ENCODE measurements around the gene TOR2A. TPM values are rescaled to one million over a fixed set of nuclear protein-coding genes. Genes with fewer than 3 reads are reported as not detected.

Gene TOR2A
- polyA plus RNA-seq, 1 donor (not counting 4 experiments of a cell fraction or from before 2014, with no cell fraction given), result 2.3 TPM

GRCh38 chr9:127762111-127762676 is 27.1 kb upstream of the TOR2A start:
- Histone ChIP-seq H3K9ac (ENCODE audit: control insufficient read depth, extremely low read depth, insufficient read depth, low read length) (no peak overlapping the region), H3K4me2 (ENCODE audit: control insufficient read depth, extremely low read depth, insufficient read depth, low read depth, low read length) (no peak overlapping the region), H3K9me3 (ENCODE audit: control insufficient read depth, low read depth, low read length) (no peaks in the 10 kb centered on the region), H3K79me2 (ENCODE audit: control insufficient read depth, insufficient read depth, low read length) (no peaks in the 10 kb centered on the region), H2AFZ (ENCODE audit: control insufficient read depth, low read length) (no peak overlapping the region), H3K27ac (ENCODE audit: control insufficient read depth, insufficient read depth, low read length) (no peak overlapping the region), H3K4me3 (ENCODE audit: control insufficient read depth in 2 of 3, extremely low read depth in 1 of 3, insufficient read depth in 2 of 3, low read depth in 1 of 3, low read length in 3 of 3) (no peak overlapping the region), H3K4me1 (ENCODE audit: control insufficient read depth, extremely low read depth, insufficient read depth, low read length) (no peaks in the 10 kb centered on the region), H3K9me1 (ENCODE audit: control insufficient read depth, extremely low read depth, insufficient read depth, low read length) (no peaks in the 10 kb centered on the region), H3K36me3 (ENCODE audit: control insufficient read depth in 2 of 2, extremely low read depth in 1 of 2, insufficient read depth in 2 of 2, low read length in 2 of 2) (no peaks in the 10 kb centered on the region), H3K27me3 (ENCODE audit: control insufficient read depth, extremely low read depth, insufficient read depth, low read length) (peaks cover 3% of the 10 kb centered on the region), H4K20me1 (ENCODE audit: control insufficient read depth, extremely low read depth, insufficient read depth, low read length) (no peaks in the 10 kb centered on the region)
- FAIRE-seq (no peak), DNase-seq (ENCODE audit: low read depth, low spot score) (no peak)
- no peak for TF ChIP-seq EZH2 (IDR thresholded peaks at IDR 0.05; ENCODE audit: low read length)
- TF ChIP-seq CTCF (optimal IDR thresholded peaks at IDR 0.05 in 1 of 3, IDR thresholded peaks at IDR 0.05 in 1 of 3, conservative IDR thresholded peaks at IDR 0.05 in 1 of 3; ENCODE audit: extremely low read depth in 1 of 3, insufficient read depth in 2 of 3, low read length in 3 of 3), result no peak
- dilution Hi-C loops (cut with MboI; ENCODE audit: extremely low pct_ligation_motif_present, low sequenced_read_pairs), result no loop called here

- Histone ChIP-seq H3K79me2 (ENCODE audit: control insufficient read depth, insufficient read depth, low read length) (no peaks in the 10 kb centered on the region), H3K36me3 (ENCODE audit: control insufficient read depth in 2 of 2, extremely low read depth in 1 of 2, insufficient read depth in 2 of 2, low read length in 2 of 2) (no peaks in the 10 kb centered on the region), H3K9me3 (ENCODE audit: control insufficient read depth, low read depth, low read length) (no peaks in the 10 kb centered on the region), H4K20me1 (ENCODE audit: control insufficient read depth, extremely low read depth, insufficient read depth, low read length) (no peaks in the 10 kb centered on the region), H3K4me2 (ENCODE audit: control insufficient read depth, extremely low read depth, insufficient read depth, low read depth, low read length) (no peak overlapping the region), H3K9me1 (ENCODE audit: control insufficient read depth, extremely low read depth, insufficient read depth, low read length) (no peaks in the 10 kb centered on the region), H3K4me3 (ENCODE audit: control insufficient read depth in 2 of 3, extremely low read depth in 1 of 3, insufficient read depth in 2 of 3, low read depth in 1 of 3, low read length in 3 of 3) (no peak overlapping the region), H3K4me1 (ENCODE audit: control insufficient read depth, extremely low read depth, insufficient read depth, low read length) (no peaks in the 10 kb centered on the region), H3K27me3 (ENCODE audit: control insufficient read depth, extremely low read depth, insufficient read depth, low read length) (peaks cover 3% of the 10 kb centered on the region), H3K9ac (ENCODE audit: control insufficient read depth, extremely low read depth, insufficient read depth, low read length) (no peak overlapping the region), H2AFZ (ENCODE audit: control insufficient read depth, low read length) (no peak overlapping the region), H3K27ac (ENCODE audit: control insufficient read depth, insufficient read depth, low read length) (no peak overlapping the region)
- dilution Hi-C loops (cut with MboI; ENCODE audit: extremely low pct_ligation_motif_present, low sequenced_read_pairs), result no loop called here
- DNase-seq (ENCODE audit: low read depth, low spot score) (no peak), FAIRE-seq (no peak)
- no peak for TF ChIP-seq EZH2 (IDR thresholded peaks at IDR 0.05; ENCODE audit: low read length)
- no peak for TF ChIP-seq CTCF (optimal IDR thresholded peaks at IDR 0.05 in 1 of 3, IDR thresholded peaks at IDR 0.05 in 1 of 3, conservative IDR thresholded peaks at IDR 0.05 in 1 of 3; ENCODE audit: extremely low read depth in 1 of 3, insufficient read depth in 2 of 3, low read length in 3 of 3)
Observed at GRCh38 chr9:127761491-127761956, 26.4 kb upstream of the TOR2A start.
